ENCODE measurements around the gene MFAP3. TPM values are rescaled to one million over a fixed set of nuclear protein-coding genes. Genes with fewer than 3 reads are reported as not detected.

Gene MFAP3
- total RNA-seq, 1 experiment from 2014 or later, result 18.5 TPM

- H3K4me2 ChIP-seq (ENCODE audit: low read length), result no peak overlapping the region
- no peaks in the 10 kb centered on the region for H3K9me3 ChIP-seq (ENCODE audit: control insufficient read depth in 1 of 2, insufficient read depth in 1 of 2, low read depth in 1 of 2, low read length in 2 of 2)
- intact Hi-C loops (cut with micrococcal nuclease), result no loop called here
These were observed 40.8 kb upstream of the MFAP3 start for GRCh38 chr5:153998010-153998409.

More at GRCh38 chr5:153998010-153998409, 40.8 kb upstream of the MFAP3 start:
- no TSS peak for BruUV-seq (replicated peaks)
- Histone ChIP-seq H2AFZ (ENCODE audit: low read depth, low read length, poor library complexity, severe bottlenecking) (no peak overlapping the region), H4K20me1 (ENCODE audit: insufficient read depth) (no peaks in the 10 kb centered on the region), H3K9ac (ENCODE audit: low read length) (no peak overlapping the region), H3K4me3 (replicated peaks in 1 of 2; ENCODE audit: low read depth in 1 of 2, low read length in 2 of 2) (no peak overlapping the region), H3K4me1 (ENCODE audit: control insufficient read depth in 1 of 2, insufficient read depth in 2 of 2, low read length in 2 of 2) (no peaks in the 10 kb centered on the region), H3K36me3 (ENCODE audit: control insufficient read depth in 1 of 2, insufficient read depth in 2 of 2, low read length in 2 of 2) (no peaks in the 10 kb centered on the region; a peak in 1 of 4 replicates), H3K79me2 (ENCODE audit: insufficient read depth, low read length) (no peaks in the 10 kb centered on the region), H3K9me2 (ENCODE audit: insufficient read depth) (no peaks in the 10 kb centered on the region), H3K27ac (ENCODE audit: low read depth, low read length) (no peak overlapping the region), H3K27me3 (ENCODE audit: insufficient read depth, low read length) (no peaks in the 10 kb centered on the region)
- ChIA-PET RAD21 (ENCODE audit: low non-redundant PET in 1 of 2, low total read pairs in 2 of 2, uncharacterized antibody in 2 of 2, unreplicated experiment in 2 of 2) (no interaction called here), POLR2A (no interaction called here), CTCF (no interaction called here)
- DNase-seq (ENCODE audit: low read depth, low spot score), result no peak
- no peak for ATAC-seq
- TF ChIP-seq YY1 (IDR thresholded peaks at IDR 0.05; ENCODE audit: extremely low read depth, insufficient replicate concordance, low read depth, low read length), result no peak
- TF ChIP-seq POLR2AphosphoS5 (IDR thresholded peaks at IDR 0.05; ENCODE audit: low read depth, low read length), result no peak
- TF ChIP-seq RAD21 (IDR thresholded peaks at IDR 0.05; ENCODE audit: low read depth), result no peak
- TF ChIP-seq ZNF274 (IDR thresholded peaks at IDR 0.05; ENCODE audit: low read depth, low read length), result no peak
- TF ChIP-seq EZH2phosphoT487 (IDR thresholded peaks at IDR 0.05; ENCODE audit: borderline replicate concordance), result no peak
- TF ChIP-seq EGR1 (IDR thresholded peaks at IDR 0.05; ENCODE audit: low read depth), result no peak
- TF ChIP-seq, protein P1, sequence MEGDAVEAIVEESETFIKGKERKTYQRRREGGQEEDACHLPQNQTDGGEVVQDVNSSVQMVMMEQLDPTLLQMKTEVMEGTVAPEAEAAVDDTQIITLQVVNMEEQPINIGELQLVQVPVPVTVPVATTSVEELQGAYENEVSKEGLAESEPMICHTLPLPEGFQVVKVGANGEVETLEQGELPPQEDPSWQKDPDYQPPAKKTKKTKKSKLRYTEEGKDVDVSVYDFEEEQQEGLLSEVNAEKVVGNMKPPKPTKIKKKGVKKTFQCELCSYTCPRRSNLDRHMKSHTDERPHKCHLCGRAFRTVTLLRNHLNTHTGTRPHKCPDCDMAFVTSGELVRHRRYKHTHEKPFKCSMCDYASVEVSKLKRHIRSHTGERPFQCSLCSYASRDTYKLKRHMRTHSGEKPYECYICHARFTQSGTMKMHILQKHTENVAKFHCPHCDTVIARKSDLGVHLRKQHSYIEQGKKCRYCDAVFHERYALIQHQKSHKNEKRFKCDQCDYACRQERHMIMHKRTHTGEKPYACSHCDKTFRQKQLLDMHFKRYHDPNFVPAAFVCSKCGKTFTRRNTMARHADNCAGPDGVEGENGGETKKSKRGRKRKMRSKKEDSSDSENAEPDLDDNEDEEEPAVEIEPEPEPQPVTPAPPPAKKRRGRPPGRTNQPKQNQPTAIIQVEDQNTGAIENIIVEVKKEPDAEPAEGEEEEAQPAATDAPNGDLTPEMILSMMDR (IDR thresholded peaks at IDR 0.05 in 2 of 3, conservative IDR thresholded peaks at IDR 0.05 in 1 of 3; ENCODE audit: borderline replicate concordance in 1 of 3, insufficient read depth in 1 of 3, low read depth in 2 of 3, low read length in 2 of 3), result no peak
- TF ChIP-seq ATF3 (IDR thresholded peaks at IDR 0.05), result no peak
- no peak for TF ChIP-seq ELF1 (IDR thresholded peaks at IDR 0.05; ENCODE audit: borderline replicate concordance, low read depth)
- TF ChIP-seq SRF (IDR thresholded peaks at IDR 0.05; ENCODE audit: low read depth), result no peak
- TF ChIP-seq SIN3A (IDR thresholded peaks at IDR 0.05; ENCODE audit: low read depth), result no peak
- TF ChIP-seq EZH2 (IDR thresholded peaks at IDR 0.05), result no peak
- no peak for TF ChIP-seq FOSL1 (IDR thresholded peaks at IDR 0.05; ENCODE audit: low read depth)
- TF ChIP-seq, protein P2, sequence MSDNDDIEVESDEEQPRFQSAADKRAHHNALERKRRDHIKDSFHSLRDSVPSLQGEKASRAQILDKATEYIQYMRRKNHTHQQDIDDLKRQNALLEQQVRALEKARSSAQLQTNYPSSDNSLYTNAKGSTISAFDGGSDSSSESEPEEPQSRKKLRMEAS (IDR thresholded peaks at IDR 0.05), result no peak
- TF ChIP-seq CEBPB (IDR thresholded peaks at IDR 0.05; ENCODE audit: low read depth), result no peak
- no peak for TF ChIP-seq SP1 (IDR thresholded peaks at IDR 0.05; ENCODE audit: low read depth)
- TF ChIP-seq, protein P3, sequence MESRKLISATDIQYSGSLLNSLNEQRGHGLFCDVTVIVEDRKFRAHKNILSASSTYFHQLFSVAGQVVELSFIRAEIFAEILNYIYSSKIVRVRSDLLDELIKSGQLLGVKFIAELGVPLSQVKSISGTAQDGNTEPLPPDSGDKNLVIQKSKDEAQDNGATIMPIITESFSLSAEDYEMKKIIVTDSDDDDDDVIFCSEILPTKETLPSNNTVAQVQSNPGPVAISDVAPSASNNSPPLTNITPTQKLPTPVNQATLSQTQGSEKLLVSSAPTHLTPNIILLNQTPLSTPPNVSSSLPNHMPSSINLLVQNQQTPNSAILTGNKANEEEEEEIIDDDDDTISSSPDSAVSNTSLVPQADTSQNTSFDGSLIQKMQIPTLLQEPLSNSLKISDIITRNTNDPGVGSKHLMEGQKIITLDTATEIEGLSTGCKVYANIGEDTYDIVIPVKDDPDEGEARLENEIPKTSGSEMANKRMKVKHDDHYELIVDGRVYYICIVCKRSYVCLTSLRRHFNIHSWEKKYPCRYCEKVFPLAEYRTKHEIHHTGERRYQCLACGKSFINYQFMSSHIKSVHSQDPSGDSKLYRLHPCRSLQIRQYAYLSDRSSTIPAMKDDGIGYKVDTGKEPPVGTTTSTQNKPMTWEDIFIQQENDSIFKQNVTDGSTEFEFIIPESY (IDR thresholded peaks at IDR 0.05; ENCODE audit: extremely low read depth, insufficient replicate concordance, low read length), result no peak
- TF ChIP-seq, protein P4, sequence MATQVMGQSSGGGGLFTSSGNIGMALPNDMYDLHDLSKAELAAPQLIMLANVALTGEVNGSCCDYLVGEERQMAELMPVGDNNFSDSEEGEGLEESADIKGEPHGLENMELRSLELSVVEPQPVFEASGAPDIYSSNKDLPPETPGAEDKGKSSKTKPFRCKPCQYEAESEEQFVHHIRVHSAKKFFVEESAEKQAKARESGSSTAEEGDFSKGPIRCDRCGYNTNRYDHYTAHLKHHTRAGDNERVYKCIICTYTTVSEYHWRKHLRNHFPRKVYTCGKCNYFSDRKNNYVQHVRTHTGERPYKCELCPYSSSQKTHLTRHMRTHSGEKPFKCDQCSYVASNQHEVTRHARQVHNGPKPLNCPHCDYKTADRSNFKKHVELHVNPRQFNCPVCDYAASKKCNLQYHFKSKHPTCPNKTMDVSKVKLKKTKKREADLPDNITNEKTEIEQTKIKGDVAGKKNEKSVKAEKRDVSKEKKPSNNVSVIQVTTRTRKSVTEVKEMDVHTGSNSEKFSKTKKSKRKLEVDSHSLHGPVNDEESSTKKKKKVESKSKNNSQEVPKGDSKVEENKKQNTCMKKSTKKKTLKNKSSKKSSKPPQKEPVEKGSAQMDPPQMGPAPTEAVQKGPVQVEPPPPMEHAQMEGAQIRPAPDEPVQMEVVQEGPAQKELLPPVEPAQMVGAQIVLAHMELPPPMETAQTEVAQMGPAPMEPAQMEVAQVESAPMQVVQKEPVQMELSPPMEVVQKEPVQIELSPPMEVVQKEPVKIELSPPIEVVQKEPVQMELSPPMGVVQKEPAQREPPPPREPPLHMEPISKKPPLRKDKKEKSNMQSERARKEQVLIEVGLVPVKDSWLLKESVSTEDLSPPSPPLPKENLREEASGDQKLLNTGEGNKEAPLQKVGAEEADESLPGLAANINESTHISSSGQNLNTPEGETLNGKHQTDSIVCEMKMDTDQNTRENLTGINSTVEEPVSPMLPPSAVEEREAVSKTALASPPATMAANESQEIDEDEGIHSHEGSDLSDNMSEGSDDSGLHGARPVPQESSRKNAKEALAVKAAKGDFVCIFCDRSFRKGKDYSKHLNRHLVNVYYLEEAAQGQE (IDR thresholded peaks at IDR 0.05; ENCODE audit: low read depth), result no peak
